Kasumi-1 (cell line): Measurements from ENCODE around the gene CTPS1.

Experiments
- DNase-seq, 2 experiments: peaks; one replicate each; lab custom pipeline; 2025; lab: John Stamatoyannopoulos, UW

Gene CTPS1

DNA sequence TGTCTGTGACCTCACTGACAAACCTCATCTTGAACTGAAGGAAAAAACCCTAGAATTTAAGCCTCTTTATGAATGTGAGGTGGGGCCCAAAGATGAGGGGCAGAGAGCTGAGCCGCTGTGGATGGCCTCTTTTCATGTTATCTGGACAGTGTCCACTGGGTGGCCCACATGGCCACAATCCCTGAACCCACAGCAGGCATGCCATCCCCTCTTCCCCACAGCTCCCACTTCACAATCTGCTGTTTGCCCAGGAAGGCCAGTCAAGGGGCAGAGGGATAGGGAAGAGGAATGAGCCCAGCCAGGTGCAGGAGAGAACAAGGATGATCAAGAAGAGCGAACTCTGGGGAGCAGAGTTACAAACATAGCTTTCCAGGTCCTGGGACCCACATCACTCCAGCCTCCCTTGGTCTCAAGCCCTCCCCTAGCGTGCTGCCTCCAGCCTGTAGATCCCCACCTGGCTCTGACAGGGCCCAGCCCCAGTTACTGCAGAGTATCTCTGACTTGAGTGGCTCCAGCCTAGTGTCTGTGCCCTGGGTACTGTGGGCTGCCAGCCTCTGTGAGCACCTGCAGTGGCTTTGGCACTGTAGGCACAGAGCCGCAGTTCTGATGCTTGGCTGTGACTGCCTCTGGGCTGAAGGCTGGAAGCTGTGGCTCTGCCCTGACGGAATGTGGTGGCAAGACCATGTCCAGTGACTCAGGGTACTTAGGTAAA, 43.9 kb downstream of the CTPS1 start:
- no peak for DNase-seq

DNA sequence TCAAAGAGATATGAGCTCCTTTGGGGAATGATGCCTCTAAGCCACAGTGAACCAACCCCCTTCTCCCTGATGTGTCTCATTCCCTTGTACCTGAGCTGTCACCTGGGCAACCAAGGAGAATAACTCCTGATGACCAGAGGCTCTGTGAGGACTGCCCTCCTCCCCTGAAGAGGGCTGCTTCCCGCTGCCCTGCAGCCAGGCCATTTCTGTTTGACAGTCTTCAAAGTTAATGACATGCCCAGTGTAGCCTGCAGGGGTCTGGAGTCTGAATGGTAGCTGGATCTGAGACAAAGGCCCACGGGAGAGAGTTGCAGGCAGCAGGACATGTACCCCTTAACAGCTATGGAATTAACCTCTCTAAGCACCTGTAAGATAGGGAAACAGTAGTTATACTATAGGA, 45.5 kb downstream of the CTPS1 start:
- no peak for DNase-seq

DNA sequence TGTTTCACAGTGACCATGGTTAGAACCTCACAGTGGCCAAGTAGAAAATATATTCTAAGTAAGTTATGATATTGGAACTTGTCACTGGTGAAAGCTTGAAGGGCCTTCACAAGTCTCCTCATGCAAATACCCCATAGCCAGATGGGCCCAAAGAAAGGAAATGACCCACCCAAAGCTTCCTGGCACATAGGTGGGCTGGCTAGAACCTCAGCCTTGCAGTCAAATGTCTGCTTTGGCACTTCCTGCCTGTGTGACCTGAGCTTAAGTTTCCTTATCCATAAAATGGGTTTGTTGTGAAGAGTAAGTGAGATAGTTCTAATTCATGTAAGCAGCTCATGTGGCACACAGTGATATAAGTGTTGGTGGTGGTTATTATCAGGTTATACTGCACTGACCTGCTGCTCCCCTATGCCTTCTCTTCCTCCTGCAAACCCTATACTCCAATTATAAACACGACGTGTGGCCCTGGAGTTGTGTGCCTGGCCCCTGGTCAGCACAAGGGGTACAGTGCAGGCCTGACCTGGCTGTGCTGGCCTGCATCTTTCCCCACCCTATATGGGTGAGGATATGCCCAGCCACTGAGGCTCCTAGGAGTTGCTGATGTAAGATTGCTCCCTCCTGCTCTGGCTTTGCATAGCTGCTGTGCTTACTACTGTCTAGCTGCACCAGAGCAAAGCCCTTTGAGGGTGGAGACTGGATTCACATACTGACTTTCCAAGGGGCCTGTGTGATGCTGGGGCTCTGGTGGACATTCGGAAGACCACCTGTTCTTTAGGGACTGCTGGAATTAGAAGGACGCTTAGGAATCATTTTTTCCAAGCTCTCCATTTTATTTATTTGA, 46.7 kb downstream of the CTPS1 start:
- no peak for DNase-seq

DNA sequence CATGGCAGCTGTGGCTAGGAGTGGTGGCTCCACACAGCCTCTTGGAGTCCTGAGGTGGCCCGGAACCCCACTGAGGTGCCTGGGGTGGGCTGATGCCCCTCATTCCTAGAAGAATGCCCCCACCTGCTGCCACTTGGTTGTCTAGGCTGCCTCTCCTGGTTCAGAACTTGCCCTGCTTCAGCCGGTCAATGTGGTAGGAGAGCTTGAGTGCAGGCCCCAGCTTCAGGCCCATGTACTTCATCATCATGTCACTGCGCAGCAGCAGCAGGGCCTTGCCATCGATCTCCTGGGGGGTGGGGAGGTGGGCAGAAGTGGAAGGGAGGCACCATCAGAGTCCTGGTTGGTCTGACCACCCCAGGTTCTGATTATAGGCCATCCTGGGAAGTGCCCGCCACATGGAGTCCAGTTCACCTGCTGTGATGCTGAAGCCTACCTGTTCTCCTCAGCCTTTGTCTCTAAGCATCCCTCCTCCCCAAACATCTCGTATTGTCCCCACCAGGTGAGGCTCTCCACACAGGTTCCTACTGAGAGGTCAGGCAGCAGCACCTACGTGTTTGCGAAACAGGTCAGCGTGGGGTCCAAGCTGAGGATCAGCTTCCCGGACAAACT, 48.6 kb downstream of the CTPS1 start:
- DNase-seq: no peak

DNA sequence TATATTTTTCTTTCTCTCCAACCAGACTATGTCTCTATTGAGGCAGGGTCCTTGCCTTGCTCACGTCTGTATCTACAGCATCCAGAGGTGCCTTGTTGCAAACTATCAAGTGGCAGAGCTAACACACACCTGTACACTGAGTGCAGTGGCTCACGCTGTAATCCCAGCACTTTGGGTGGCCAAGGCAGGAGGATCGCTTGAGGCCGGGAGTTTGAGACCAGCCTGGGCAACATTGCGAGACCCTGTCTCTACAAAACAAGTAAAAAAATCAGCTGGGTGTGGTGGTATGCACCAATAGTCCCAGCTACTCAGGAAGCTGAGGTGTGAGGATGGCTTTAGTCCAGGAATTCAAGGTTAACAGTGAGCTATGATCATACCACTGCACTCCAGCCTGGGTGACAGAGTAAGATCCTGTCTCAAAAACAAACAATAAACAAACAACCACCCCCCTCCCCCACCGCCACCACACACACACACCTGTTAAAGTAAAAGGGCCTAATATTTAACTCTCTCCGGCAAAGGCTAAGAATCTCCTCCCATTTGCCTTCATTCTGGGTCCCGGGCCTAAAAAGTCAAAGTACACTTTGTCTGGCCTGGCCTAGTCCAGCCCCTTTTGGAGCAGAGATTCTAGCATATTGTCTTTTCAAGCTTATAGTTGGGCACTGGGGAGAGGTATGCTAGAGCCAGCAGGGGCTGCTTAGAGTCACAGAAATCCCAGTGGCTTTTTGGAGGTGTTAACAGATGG, 51.5 kb downstream of the CTPS1 start:
- no peak for DNase-seq

DNA sequence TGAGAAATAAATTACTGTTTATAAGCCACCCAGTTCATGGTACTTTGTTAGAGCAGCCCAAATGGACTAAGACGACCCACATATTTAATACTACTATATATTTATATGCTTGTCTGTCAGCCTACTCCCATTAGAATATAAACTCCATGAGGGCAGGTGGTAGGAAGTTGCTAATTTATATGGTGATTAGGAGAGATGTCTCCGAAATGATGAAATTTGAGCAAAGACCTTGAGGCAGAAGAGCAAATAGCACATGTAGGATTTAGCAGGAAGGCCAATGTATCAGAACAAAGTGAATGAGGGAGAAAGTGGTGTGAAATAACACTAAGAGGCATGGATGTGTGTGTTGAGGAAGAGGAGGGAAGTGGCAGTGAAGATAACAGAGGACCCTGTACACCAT, 52.7 kb downstream of the CTPS1 start:
- no peak for DNase-seq

DNA sequence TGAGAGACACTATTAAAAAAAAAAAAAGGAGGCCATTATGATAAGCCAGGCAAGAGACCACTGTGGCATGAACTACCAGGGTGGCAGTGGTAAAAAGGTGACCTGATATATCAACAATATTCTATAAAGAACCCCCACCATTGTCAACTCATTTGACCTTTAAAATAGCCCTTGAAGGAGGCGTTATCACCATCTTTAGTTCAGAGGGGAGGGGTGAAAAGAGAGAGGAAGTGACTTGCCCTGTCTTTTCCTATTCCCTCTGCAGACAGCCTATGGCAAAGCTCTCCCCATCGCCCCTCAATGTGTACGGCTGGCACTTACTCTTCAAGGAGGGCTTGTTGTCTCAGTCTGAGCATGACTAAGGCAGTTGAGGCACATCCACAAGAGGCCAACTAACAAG, 53.8 kb downstream of the CTPS1 start:
- DNase-seq: no peak

DNA sequence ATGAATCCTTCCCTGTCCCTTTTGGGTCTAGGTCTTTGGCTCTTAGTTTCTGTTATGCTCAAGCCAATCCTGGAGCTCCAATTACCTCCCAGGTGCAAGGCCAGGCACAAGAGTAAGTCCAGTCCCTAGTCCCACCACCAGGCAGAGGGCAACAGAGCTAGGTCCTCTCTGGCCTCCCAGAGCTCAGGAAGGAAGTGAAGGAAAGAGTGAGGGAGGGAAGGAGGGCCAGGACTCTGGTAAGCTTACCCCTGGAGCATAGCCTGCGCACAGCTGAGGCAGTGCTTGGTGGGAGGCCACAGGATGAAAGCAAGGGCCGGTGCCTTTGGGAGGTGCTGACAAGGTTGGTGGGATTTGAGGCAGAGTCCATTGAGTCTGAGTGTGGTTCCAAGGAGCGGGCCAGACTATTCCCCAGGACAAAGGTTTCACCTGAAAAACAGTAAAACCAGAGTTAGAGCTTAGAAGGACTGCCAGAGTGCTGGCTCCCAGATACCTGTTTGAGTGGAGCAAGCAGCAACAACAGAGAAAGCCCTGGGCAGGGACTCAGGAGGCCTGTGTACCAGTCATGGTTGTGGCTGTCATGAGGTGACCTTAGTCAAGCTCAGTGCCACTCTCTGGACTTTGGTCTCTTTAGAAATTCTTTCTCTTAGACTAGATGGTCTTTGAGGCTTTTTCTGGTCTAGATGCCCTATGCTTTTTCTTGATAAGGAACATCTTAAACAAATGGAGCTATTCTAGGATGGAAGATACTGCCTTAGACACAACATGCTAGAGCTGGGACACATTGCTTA, 57.8 kb downstream of the CTPS1 start:
- no peak for DNase-seq

DNA sequence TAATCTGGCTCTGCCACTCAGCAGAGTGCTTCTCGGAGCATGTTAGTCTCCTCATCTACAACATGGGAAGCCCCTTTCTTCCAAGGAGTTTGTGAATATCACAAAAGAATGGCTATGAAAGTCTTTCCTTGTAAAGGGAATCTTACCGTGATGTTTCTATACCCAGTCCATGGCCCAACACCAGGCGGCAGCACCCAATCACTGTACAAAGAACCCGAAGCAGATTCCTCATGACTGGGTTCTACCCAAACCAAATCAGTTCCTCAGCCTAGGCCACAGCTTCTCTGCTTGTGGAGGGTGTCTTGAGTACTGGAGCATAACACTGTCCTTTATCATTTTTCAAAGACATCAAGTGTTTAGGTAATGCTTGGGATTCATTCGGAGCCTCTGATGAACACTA, 58.6 kb downstream of the CTPS1 start:
- DNase-seq: no peak

DNA sequence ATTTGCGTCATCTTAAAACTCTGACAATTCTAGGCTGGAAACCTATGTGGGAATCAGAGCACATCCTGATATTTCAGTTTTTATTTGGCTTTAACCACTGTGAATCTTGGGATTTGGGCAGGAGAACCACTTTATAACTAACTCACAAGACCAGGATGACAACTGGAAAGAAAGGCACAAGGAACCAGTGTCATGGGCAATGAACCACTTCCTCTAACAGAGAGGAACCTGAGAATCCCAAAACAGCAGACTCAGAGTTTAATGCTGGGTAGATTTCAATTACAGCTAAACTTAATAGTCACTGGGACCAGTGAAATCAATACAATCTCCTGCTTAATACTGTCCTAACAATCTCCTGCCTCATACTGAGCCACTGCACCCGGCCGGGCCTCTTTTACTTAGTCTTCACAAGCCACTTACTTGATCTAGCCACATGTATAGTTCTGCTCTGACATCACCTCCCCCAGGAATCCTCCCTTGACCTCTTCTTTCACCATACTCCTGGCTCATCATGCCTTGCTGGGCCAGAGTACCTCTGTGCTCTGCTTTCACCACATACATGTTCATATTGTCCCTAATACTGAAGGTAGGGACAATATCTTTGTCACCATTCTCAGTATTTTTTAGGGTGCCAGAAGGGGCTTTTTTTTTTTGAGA, 62.2 kb downstream of the CTPS1 start:
- DNase-seq: peak in 1 of 2 experiments; percentile 17

DNA sequence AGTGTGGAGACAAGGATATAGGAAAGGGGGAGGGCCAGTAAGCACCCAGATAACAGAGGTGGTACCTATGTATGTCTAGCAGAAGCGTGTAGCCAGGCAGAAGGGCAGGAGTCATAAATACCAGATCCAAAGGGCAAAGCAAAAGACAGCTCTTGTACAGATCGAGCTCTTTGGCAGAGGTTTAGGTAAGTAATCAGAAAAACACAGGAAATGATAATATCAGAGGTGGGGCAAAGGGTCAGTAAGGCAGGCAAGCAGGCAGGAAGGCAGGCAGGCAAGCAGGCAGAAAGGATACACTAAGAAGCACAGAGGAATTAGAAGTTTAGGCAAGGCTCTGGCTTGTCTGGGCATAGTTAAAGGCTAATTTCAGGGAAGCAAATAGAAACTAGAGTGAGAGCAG, 64.7 kb downstream of the CTPS1 start:
- no peak for DNase-seq

DNA sequence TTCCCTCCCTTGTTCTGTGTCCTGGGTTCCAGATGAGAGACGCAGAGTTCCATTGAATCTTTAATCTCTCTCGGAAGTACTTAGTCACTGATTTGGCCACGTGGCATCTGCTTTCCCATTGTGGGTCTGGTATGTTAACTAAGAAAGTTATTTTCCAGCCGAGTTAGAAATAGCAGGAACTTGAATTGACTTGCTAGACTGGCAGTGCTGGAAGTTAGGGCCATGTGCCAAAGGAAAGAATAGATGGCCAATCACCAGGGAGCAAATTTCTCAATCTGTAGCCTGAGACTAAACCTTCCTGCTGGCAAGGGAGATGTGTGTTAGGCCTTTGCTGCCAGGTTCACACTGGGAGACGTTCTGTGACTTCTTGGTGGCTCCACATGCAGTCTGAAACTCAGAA, 66.2 kb downstream of the CTPS1 start:
- DNase-seq: no peak

DNA sequence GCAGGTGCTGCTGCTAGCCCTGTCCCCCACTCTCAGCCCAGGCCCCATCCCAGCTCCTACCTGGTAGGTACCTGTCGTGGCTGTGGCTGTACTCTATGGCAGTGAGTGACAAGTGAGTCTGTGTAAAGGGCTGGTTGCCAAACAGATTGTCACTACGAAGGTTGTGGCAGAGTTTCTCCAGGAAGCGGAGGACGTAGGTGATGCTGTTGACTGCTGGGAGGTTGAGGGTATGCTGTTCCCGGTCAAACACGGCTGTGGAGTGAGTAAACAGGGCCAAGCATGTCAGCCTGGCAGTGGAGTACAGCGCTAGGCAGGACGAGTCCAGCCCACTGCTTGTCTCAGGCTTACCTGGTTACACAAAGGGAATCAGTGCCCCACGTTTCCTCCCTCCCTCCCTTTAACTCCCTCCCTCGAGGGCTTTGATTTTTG, 66.9 kb downstream of the CTPS1 start:
- DNase-seq: no peak

DNA sequence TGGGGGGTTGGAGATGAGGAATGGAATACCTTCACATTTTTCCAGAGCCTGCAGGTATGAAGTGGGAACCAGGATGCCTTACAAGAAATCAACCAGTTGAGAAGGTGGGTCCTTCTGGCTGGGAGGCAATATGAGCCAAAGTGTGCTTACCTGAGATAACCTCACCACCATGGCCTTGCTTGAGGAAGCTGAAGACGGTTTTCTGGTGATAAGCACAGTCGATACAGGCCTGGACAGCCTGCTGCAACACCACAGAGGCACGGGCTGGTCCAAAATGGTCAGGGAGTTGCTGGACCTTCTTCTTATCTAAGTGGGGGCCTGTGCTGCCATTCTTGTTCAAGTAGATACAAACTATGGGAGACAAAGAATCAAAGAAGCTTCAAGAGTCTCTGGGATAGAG, 69.0 kb downstream of the CTPS1 start:
- no peak for DNase-seq

DNA sequence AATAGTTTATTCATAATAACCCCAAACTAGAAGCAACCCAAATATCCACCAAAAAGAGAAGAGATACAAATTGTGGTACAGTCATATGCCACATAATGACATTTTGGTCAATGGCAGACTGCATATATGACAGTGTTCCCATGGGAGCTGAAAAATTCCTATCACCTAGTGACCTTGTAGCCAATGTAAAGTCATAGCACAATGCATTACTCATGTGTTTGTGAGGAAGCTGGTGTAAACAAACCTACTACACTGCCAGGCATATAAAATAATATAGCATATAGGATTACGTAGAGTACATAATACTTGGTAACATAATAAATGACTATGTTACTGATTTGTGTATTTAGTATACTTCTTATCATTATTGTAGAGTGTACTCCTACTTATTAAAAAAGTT, 71.5 kb downstream of the CTPS1 start:
- no peak for DNase-seq

DNA sequence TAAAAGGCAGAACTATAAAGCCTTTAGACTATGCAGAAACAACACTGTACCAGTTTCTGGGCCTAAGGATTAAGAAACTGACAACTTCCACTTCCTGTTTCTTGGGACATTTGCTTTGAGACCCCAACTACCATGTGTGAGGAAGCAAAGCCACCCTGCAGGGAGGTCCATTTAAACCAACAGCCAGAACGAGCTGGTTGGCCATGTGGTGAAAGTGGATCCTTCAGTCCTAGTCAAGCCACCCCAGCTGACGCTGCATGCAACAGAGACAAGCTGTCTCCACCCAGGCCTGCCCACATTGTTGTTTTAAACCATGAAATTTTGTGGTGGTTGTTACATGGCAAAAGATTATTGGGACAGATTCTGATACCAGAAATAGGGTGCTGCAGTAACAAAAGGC, 73.8 kb downstream of the CTPS1 start:
- DNase-seq: peak; percentile 67

DNA sequence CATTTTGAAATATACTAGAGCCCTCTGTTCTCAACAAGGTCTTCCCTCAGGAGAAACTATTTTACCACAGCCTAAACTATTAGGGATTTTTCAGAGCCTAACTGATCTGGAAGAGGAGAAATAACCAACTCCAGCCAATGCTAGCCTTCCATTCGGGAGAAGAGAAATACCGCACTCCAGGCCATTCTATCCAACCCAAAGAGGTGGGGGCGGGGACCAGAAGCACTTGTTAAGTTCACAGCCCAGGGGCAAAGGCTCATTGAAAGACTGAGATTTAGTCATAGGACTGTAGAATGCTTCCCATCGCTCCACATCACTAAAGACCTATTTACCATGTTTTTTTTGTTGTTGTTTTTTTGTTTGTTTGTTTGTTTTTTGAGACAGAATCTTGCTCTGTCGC, 77.4 kb downstream of the CTPS1 start:
- no peak for DNase-seq
